ENCODE data around the gene RFC3.
"Not testable (repeated sequence)": the region's sequence is repeated elsewhere in the genome, so short reads cannot be mapped to it uniquely, and the experiment has no call there.

RFC3 gene

DNA sequence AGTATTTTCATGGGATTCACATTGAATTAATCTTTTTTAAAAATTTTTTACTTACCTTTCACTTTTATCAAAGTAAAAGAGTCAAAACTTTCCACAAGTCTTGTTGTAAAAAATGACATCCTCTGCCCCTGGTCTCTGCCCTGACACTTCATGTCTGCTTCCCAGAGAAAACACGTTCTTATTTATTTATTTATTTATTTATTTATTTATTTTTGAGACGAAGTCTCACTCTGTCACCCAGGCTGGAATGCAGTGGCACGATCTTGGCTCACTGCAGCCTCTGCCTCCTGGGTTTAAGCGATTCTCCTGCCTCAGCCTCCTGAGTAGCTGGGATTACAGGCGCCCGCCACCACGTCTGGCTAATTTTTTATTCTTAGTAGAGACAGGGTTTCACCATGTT is 5.1 kb upstream of the RFC3 start:
- not testable (repeated sequence) for DNase-seq

DNA sequence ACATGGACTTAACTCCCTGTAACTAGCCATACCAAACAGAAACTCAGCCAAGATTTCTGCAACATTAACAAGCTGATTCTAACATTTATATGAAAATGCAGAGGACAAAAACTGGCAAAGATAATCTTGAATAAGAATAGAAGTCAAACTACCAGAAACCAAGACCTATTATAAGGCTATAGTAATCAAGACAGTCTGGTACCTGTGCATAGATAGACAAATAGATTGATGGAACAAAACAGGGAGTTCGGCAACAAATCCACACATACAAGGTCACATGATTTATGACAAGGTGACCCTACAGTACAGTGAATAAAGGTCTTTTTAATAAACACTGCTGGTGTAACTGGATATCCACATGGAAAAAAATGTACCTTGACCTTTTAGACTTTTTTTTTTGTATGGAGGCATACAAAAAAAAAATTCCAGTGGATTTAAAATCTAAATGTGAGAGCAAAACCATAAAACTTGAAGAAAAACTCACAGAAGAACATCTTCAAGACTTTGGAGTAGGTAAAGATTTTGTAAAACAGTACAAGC is 2.9 kb upstream of the RFC3 start:
- no peak for DNase-seq

DNA sequence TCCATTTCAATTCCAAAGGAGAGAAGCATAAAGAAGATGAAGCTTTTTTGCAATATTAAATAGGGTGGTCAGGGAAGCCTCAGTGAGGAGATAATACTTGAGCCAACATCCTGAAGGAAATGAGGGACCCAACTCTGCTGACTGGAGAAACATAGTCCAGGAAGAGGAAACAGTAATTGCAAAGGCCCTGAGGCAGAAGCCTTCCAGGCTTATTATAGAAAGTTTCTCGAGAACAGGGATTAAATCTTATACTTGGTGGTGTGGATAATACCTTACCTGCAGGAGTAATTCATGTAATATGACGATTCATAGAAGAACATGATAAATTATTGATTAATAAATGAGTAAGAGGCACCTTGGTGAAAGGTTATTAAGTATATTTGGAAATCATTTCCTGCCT is 1.0 kb upstream of the RFC3 start:
- DNase-seq: no peak

DNA sequence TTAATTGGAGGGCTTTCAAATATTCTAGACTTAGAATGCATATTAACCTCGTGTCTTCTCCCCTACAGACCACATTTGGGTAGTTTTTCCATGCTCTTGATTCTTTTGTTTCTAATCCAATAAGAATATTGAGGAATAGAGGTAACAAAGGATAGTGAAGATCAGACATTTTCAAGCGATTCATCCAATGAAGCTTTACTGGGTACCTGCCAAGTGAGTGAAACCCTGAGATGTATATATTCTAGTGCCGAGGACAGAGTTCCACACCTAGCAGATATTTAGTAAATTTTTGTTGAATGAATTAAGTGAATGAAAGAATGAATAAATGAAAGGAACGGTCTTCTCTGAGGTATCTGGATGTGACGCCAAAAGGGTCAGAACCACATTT is 442 bp upstream of the RFC3 start:
- no peak for DNase-seq

DNA sequence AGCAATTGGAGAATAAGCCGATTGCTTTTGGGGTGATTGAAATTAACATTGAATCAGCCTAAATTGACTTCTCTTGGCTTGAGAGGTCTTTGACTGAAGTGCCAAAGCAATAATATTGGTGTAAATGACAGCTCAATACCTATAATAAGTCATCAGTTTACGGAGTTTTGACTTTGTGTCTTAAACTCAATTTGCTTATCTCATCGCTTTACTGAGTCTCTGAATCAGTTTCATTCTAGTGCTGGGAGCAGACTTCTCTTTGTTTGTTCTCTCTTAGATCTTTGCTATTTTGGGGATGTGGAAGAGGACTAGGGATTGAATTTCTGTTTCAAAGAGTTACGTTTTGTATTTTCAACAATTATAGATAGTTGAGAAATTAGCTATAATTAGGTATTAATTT is 7.1 kb downstream of the RFC3 start:
- DNase-seq: no peak

DNA sequence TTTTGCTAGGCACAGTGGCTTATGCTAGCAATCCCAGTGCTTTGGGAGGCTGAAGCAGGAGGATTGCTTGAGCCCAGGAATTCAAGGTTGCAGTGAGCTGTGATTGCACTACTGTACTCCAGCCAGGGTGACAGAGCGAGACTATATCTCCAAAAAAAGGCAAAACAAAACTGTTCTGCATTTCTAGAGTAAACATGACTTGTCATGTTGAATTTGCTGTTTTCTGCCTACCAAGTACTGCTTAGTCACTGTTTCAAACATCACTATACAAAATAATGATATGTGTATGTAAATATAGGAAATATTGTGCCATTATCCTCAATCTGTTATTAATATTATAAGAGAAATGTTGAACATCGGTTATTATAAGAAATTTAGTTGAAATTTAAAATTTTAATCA is 9.2 kb downstream of the RFC3 start:
- no peak for DNase-seq

DNA sequence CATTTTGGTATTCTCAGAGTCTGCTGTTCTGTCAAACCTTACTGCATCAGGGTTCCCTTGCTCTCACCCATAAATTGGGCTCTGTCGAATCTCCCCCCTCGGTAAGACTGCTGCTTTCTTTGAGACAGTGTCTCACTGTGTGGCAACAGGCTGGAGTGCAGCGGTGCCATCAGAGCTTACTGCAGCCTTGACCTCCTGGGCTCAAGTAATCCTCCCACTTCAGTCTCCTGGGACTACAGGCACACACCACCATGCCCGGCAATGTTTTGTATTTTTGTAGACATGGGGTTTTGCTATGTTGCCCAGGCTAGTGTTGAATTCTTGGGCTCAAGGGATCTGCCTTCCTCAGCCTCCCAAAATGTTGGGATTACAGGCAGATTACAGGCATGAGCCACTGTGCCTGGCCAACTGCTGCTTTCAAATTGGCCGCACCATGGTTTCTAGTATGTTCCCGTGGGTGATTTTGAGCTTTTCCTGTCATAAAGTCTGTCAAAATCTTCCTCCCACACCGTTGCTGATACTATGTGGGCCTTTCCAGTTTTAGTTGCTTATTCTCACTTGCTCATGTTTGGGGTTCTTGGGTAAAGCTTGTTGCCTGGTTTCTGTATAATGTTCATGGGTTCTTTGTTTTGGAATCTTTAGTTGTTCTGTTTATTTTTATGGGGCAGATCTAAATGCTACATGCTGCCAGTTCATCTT is 10.6 kb downstream of the RFC3 start:
- no peak for DNase-seq

DNA sequence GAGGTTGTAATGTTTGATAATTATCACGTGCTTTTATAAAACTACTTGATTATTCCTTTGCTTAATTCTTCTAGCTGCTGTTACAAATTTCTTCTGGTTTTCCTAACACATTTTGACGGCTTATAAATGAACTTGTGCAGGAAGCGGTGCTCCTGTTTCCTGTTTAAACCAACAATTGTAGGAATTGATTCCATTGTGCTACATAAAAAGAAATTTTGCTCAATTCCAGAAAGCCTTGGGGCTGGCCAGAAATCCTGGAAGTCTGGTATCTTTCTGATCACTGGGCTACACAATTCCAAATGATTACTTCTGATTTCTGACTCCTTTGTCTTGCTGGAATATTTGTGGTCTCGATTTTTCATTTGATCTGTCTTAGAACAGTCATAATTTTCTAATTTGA is 14.9 kb downstream of the RFC3 start:
- DNase-seq: no peak

DNA sequence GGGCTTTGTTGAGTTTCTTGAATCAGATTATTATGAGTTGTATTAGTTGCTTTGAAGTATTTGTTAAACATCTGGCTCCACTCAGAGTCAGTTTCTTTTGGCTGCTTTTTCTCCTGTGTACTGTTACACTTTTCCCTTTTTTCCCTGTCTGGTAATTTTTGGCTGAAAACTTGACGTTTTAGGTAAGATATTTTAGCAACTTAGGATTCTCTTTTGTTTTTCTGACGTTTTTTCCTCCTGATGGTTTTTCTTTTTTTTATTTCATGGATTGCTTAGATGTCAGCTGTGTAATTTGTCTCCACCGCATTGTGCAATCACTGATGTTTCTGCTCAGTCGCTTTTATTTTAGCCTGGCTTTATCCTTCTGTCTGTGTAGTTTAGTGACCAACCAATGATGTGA is 20.7 kb downstream of the RFC3 start:
- no peak for DNase-seq

DNA sequence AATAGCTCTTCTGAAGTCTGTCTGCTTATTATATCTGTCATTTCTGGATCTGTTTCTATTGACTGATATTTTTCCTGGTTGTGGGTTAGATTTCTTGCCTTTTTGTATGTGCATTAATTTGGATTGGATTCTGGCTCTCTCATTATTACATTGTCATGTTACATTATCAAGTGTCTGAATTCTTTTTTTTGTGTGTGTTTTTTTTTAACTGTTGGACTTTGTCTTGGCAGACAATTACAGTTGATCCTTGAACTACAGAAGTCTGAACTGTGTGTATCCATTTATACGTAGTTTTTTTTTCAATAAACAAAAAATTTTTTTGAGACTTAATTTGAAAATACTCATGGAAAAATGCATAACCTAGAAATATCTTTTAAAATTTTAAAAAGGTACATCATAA is 22.5 kb downstream of the RFC3 start:
- no peak for DNase-seq

DNA sequence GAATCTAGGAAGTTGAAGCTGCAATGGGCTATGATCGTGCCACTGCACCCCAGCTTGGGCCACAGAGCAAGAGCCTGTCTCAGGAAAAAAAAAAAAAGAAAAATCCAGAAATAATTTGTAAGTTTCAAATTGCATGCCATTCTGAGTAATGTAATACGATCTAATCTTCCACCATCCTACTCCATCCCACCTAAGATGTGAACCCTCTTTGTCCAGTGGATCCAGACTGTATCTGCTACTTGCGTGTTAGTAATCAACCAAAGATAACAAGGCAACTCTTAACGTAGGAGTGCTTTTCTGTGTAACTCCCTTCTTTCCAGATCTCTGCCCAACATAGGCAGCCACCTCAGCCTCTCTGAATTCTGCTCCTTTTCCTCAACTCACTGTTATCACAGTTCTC is 24.3 kb downstream of the RFC3 start:
- DNase-seq: no peak

DNA sequence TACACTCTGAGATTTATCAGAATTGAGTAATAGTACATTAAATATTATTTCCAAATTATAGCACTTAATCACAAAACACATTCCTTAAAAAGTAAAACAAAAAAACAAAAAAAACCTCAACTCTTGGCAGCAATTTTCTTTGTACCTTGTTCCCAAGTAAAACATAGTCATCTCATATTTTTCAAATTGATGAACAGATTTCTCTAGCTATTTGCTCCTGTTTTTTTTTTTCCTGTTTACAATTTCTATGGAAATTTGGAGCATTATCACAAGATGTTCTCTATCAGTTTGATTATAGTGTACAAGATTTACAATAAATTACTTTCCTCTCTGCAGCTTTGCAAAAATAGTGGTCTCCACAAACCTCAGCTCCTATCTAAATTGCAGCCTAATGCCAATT is 25.0 kb downstream of the RFC3 start:
- no peak for DNase-seq

DNA sequence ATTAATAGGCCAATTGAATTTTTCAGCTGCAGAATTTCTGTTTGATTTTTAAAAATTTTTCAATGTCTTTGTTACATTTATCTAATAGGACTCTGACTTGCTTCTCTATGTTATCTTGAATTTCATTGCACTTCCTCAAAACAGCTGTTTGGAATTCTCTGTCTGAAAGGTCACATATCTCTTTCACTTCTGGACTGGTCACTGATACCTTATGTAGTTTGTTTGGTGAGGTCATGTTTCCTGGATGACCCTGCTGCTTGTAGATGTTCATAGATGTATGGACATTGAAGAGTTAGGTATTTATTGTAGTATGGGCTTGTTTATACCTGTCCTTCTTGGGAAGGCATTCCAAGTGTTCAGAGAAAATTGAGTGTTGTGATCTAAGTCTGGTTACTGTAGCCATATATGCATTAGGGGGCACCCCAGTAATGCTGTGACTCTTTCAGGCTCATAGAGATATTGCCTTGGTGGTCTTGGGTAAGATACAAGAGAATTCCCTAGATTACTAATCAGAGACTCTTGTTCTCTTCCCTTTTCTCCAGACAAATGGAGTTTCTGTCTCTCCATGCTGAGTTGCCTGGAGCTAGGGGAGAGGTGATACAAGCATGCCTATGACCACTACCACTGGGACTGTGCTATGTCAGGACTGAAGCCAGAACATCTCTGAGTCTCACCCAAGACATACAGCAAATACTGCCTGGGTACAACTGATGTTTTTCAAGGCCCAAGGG is 27.8 kb downstream of the RFC3 start:
- no peak for DNase-seq

DNA sequence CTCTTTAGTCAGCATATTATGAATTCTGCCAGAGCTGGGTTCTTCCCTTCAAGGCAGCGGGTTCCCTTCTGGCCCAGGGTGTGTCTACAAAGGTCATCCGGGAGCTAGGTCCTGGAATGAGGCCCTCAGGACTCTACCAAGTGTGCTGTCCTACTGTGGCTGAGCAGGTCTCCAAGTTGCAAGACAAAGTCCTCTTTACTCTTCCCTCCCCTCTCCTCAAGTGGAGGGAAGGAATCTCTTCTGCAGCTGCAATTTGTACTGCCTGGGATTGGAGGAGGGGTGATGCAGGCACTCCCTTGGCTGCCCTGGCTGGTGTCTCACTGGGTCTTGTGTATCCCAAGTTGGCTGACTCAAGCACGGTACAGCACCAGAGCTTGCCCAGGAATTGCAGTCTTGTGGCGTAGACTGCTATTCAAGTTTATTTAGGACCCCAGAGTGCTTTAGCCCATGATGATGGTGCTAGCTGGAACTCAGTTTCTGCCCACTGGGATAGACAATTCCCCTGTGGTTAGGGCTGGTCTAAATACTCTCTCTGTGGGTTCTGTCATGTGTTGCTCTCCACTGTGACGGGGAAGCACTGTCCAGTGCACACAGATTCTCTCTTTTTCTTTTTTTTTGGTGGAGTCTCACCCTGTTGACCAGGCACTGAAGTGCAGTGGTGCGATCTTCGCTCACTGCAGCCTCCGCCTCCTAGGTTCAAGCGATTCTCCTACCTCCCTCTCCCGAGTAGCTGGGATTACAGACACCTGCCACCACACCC is 28.5 kb downstream of the RFC3 start:
- no peak for DNase-seq

DNA sequence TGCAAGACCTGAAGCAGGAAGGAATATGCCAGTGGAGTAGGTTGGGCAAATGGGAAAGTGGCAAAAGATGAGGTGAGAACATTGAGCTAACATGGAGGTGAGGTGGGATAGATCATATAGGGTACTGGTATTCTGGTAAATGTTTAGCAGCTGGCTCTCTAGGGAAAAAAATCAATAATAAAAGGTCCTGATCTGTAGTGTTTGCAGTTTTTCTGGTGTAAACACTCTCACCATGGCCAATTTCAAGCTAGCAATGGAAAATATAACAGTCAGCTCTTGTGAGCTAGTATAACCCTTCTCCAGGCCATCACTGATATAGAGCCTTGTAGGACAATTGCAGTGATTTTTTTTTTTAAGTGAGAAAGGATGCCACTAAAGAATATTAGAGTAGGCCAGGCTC is 31.3 kb downstream of the RFC3 start:
- no peak for DNase-seq

DNA sequence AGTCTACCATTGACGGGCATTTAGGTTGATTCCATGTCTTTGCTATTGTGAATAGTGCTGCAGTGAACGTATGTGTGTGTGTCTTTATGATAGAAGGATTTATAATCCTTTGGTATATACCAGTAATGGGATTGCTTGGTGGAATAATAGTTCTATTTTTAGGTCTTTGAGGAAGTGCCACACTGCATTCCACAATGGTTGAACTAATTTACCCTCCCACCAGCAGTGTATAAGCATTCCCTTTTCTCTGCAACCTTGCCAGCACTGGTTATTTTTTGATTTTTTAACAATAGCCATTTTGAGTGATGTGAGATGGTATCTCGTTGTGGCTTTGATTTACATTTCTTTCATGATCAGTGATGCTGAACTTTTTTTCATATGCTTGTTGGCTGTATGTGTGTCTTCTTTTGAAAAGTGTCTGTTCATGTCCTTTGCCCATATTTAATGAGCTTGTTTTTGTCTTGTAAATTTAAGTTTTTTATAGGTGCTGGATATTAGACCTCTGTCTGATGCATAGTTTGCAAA is 37.5 kb downstream of the RFC3 start:
- DNase-seq: no peak

DNA sequence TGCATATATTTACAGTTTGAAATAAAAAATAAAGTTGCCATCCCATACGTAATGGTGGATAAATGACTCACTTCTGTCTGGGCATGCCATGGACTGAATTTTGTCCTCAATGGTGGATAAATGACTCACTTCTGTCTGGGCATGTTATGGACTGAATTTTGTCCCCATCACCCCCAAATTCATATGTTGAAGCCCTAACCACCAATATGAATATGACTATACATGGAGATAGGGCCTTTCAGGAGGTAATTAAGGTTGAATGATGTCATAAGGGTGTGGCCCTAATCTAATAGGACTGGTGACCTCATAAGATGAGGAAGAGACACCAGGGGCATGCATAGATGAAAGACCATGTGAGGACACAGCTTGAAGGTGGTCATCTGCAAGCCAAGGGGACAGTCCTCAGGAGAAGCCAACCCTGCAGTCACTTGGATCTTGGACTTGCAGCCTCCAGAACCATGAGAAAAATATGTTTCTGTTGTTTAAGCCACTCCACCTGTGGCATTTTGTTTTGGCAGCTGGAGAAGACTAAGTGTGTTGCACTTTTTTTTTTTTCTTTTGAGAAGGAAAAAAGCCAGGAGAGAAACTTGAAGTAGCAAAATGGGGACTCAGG is 41.8 kb downstream of the RFC3 start:
- DNase-seq: no peak

DNA sequence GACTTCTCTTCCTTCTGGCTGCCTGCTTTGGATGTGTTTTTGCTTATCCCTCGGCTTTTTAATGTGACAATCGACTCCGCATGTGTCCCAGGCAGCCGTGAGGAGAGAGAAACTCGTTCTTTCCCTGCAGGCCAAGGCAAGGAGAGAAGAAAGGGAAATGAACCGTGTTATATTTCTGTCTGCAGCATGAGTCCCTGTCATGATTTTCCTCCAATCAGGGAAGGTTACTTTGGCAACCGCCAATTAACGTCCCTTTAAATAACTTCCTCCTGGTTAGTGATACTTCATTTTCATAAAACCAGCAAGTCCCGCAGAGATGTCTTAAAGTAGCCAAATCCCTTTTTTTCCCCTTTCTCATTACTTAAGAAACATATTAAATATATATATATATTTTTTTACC is 42.6 kb downstream of the RFC3 start:
- DNase-seq: no peak

DNA sequence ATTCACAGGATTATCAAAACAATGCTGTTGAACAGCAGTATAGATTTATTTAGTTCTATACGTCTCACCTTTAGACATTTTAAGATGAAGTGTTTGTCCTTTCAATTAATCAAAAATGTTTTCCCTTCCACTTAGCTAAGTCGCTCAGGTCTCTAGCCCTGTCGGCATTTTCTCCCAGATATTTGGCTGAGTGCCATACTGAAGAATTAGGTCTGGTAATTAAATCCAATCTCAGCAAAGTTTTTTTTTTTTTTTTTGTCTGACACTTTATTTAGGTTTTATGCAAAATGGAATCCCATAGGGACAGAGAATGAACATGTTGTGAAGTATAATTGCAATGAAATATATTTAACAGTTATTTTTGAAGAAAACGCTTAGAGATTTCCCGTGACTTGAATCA is 44.1 kb downstream of the RFC3 start:
- no peak for DNase-seq

DNA sequence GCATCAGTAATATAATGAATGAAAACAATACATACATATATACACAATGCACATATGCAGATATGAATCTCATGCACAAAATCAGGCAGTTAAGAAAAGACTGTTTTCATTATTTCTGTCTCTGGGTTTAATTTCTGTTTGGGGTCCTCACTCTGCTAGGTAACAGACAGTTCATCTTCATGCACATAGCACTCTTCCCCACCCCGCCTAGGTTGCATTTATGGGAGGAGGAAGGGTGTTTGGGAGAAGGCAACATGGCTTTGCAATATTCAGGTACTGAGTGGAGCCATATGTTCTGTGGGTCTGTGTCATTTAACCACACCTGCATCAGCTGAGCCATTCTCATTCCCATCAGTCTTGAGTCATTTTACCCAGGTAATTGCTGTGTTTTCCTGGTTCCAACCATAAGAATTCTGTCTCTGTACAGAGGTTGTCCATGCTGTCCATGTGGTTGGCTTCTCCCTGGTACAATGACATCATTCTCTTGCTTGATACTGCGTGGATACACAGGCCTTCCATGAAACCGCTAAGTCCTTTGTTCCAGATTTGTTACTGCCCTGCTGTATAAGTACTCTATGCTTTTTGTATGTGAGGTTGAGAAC is 45.3 kb downstream of the RFC3 start:
- DNase-seq: no peak

DNA sequence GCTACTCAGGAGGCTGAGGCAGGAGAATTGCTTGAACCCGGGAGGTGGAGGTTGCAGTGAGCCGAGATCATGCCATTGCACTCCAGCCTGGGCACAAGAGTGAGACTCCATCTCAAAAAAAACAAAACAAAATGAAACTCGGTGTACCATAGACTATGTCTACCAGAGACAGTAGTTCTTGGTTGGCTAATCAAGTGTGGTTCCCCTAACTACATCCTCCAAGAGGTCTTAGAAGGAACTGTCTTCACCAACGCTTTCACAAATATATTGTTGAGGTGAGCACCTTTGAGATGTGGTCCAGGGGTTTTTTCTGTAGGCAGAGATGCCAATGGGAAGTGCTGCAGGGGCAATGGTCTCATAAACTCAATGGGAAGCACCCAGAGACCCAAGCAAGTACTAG is 48.0 kb downstream of the RFC3 start:
- DNase-seq: no peak

DNA sequence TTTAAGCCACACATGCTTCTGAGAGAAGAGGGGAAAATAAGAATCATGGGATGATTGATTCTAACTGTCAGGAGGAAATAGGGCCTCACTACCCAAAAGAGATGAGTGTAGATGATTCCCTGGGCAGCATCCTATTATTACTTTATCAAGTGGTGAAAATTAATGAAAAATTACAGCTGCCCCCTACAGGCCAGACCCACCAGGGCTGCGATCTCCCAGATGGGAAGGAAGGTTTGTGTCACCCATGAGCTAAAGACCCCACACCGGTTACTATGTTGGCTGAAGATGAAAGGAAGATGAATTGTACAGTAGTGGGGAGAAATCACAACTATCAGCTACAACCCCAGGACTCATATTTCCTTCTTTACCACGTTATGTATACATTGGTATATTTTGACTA is 49.5 kb downstream of the RFC3 start:
- DNase-seq: no peak

All from activated gamma-delta T cell treated with Interleukin-2 at 50 U/mL for 16 hours (primary cell).